LNCaP clone FGC (cell line): ENCODE results near the gene OR52N5.

ENCODE experiments used
- DNase-seq: peaks from one replicate; pipeline ENCODE4 v3.0.0-alpha.2; 2011; ENCODE audit warnings: low read depth
- H3K4me3 ChIP-seq: 2 replicates; pipeline ENCODE4 v1.5.1; 2011; ENCODE audit warnings: mild to moderate bottlenecking, low read depth, low read length, control low read depth
- CTCF ChIP-seq: IDR thresholded peaks from 2 replicates; pipeline ENCODE4 v1.5.1; 2012; ENCODE audit warnings: mild to moderate bottlenecking; ENCODE audit not compliant: control insufficient read depth, insufficient read depth; ENCODE audit errors: extremely low read depth

The OR52N5 gene

GRCh38 chr11:5808500-5809121 lies 25.5 kb upstream of the OR52N5 start, which contains the start of gene OR52N2:
Gene OR52N2, plus strand, starts transcription at chr11:5808924. Its CDS starts 11,412 bp downstream, at chr11:5820336.
- H3K4me3 ChIP-seq = peak within 1 kb of the TSS; percentile 44
- DNase-seq = peak; percentile 22
- peak; percentile 92 for TF ChIP-seq CTCF

GRCh38 chr11:5807580-5807979 lies 24.4 kb upstream of the OR52N5 start:
- H3K4me3 ChIP-seq = no peak overlapping the region
- no peak for TF ChIP-seq CTCF
- no peak for DNase-seq

GRCh38 chr11:5803982-5804381 lies 20.8 kb upstream of the OR52N5 start:
- no peak for TF ChIP-seq CTCF
- no peak overlapping the region for H3K4me3 ChIP-seq
- no peak for DNase-seq

- no peak for DNase-seq
- TF ChIP-seq CTCF = no peak
- H3K4me3 ChIP-seq = no peak overlapping the region
These were observed 13.4 kb upstream of the OR52N5 start for GRCh38 chr11:5796541-5796940.

GRCh38 chr11:5791165-5791564 lies 8.0 kb upstream of the OR52N5 start, which contains the start of gene OR52N1:
Gene OR52N1, minus strand, starts transcription at chr11:5791265. Its CDS starts 2,449 bp downstream, at chr11:5788816.
- TF ChIP-seq CTCF = no peak
- H3K4me3 ChIP-seq = no peak within 1 kb of the TSS

GRCh38 chr11:5767056-5767455 lies 16.1 kb downstream of the OR52N5 start:
- no peak for TF ChIP-seq CTCF
- no peak for DNase-seq
- no peak overlapping the region for H3K4me3 ChIP-seq

More at GRCh38 chr11:5791165-5791564, 8.0 kb upstream of the OR52N5 start, which contains the start of gene OR52N1:
- no peak for DNase-seq

GRCh38 chr11:5753943-5754342 lies 29.2 kb downstream of the OR52N5 start, which contains the start of gene OR52N4:
Gene OR52N4, plus strand, starts transcription at chr11:5754243. Its CDS starts 498 bp downstream, at chr11:5754741.
- TF ChIP-seq CTCF = no peak
- DNase-seq = no peak

More at GRCh38 chr11:5753943-5754342, 29.2 kb downstream of the OR52N5 start, which contains the start of gene OR52N4:
- H3K4me3 ChIP-seq = no peak within 1 kb of the TSS
